Ovary (tissue), 9 donors: Measurements from ENCODE around the gene GPR15. TPM values are rescaled to one million over a fixed set of nuclear protein-coding genes. Genes with fewer than 3 reads are reported as not detected.

Experiments
- DNase-seq, 5 donors: peaks; one replicate each; pipeline ENCODE4 v3.0.0-alpha.2; 2019 to 2020
- H3K27ac ChIP-seq, 2 donors: fragments of 200-600 bp; one replicate each; pipeline versions ENCODE4 v1.5.1 to v1.8.0; 2019 to 2022
- H3K27me3 ChIP-seq: fragments of 200-600 bp; one replicate; pipeline ENCODE4 v1.8.0; 2022
- H3K36me3 ChIP-seq: fragments of 200-600 bp; sonication (generic); one replicate; pipeline ENCODE4 v1.5.1; 2019
- H3K4me1 ChIP-seq: one replicate; pipeline ENCODE4 v1.8.1; 2013; ENCODE audit warnings: mild to moderate bottlenecking, moderate library complexity; ENCODE audit not compliant: insufficient read depth
- H3K4me3 ChIP-seq: fragments of 200-600 bp; sonication (generic); one replicate; pipeline ENCODE4 v1.5.1; 2017
- H3K9me3 ChIP-seq, 2 donors: fragments of 200-600 bp in 1 of 2; sonication (generic) in 1 of 2; one replicate each; pipeline versions ENCODE4 v1.5.1 to v1.8.1; 2013 to 2019; ENCODE audit warnings: mild to moderate bottlenecking in 1 of 2, moderate library complexity in 1 of 2
- EP300 ChIP-seq: sonication (generic); formaldehyde crosslinking; IDR thresholded peaks from one replicate; pipeline ENCODE4 v1.6.1; 2017; ENCODE audit warnings: antibody characterized with exemption
- POLR2A ChIP-seq: fragments of 450-650 bp; IDR thresholded peaks from one replicate; pipeline ENCODE4 v1.6.1; 2017; ENCODE audit warnings: antibody characterized with exemption, mild to moderate bottlenecking, moderate library complexity
- WGBS, 3 donors: extraction: QIAGEN DNeasy Blood & Tissue Kit in 1 of 3; methylation state at CpG; one replicate each; pipeline versions ENCODE4 v1.1.5 to v1.1.7; 2013 to 2017; 5-methylcytosine and 5-hydroxymethylcytosine counted together
- intact Hi-C, 4 donors: fragments of 100-400 bp; cut with DNase I; formaldehyde crosslinking; loops; one replicate each; pipeline versions ENCODE4 v1.11.0 to v1.15.1; 2022 to 2023
- polyA plus RNA-seq, 2 donors: library from polyadenylated mRNA; stranded (reverse); fragments of 200-250 nt in 1 of 2; fragments of 350-450 nt in 1 of 2; fragmentation: Illumina TruSeq in 1 of 2; extraction: RNeasy Lipid Tissue Mini Kit (QIAGEN cat#74804) in 1 of 2; gene quantifications; one replicate each; pipeline ENCODE4 v1.2.3, GENCODE V29; 2013 to 2014
- total RNA-seq, 7 donors: library from RNA; depleted of rRNA in 2 of 7; stranded (reverse); fragments of >200 nt in 2 of 7; fragmentation: NEBNext Ultra II Directional in 3 of 7; extraction: Animal tissue kit (Norgen Biotek cat#: 25700) in 3 of 7; gene quantifications; one replicate each; pipeline versions ENCODE4 v1.1.0 to v1.2.4, GENCODE V29; 2016 to 2023
- TF ChIP-seq, protein P1 (sequence below), 3 donors: fragments of 450-650 bp in 2 of 3; fragments of 200-600 bp in 1 of 3; IDR thresholded peaks; one replicate each; pipeline versions ENCODE4 v1.5.1 to v1.8.0; 2016 to 2022; ENCODE audit warnings: antibody characterized with exemption in 3 of 3, mild to moderate bottlenecking in 1 of 3
- donor health status: DM: no; HTN: no; CAD: no; lungs with moderate emphysema.
- donor health status: DM: no; HTN: no; CAD: no.
- donor health status: Bipolar disorder and iron deficiency.
- donor health status: DM: yes; HTN: yes; CAD: no.
- donor health status: DM: no; HTN: no; CAD: no.
- donor health status: DM: yes; HTN: yes; CAD: no.

Gene GPR15
- total and polyA plus RNA-seq, 9 donors = 0.23 TPM; not detected in 8

DNA sequence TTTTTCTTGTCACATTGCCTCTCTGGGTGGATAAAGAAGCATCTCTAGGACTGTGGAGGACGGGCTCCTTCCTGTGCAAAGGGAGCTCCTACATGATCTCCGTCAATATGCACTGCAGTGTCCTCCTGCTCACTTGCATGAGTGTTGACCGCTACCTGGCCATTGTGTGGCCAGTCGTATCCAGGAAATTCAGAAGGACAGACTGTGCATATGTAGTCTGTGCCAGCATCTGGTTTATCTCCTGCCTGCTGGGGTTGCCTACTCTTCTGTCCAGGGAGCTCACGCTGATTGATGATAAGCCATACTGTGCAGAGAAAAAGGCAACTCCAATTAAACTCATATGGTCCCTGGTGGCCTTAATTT lies 478 bp downstream of the GPR15 start:
- intact Hi-C loops = no loop called here
- Histone ChIP-seq H3K9me3 (no peaks in the 10 kb centered on the region), H3K36me3 (no peaks in the 10 kb centered on the region), H3K4me1 (no peaks in the 10 kb centered on the region), H3K27me3 (no peaks in the 10 kb centered on the region), H3K27ac (no peak overlapping the region), H3K4me3 (no peak overlapping the region)
- WGBS, 3 donors = 80 to 90% (median 84%) methylated on average over 5 of the region's 5 CpGs
- TF ChIP-seq POLR2A (no peak), EP300 (no peak)
- TF ChIP-seq, protein P1, sequence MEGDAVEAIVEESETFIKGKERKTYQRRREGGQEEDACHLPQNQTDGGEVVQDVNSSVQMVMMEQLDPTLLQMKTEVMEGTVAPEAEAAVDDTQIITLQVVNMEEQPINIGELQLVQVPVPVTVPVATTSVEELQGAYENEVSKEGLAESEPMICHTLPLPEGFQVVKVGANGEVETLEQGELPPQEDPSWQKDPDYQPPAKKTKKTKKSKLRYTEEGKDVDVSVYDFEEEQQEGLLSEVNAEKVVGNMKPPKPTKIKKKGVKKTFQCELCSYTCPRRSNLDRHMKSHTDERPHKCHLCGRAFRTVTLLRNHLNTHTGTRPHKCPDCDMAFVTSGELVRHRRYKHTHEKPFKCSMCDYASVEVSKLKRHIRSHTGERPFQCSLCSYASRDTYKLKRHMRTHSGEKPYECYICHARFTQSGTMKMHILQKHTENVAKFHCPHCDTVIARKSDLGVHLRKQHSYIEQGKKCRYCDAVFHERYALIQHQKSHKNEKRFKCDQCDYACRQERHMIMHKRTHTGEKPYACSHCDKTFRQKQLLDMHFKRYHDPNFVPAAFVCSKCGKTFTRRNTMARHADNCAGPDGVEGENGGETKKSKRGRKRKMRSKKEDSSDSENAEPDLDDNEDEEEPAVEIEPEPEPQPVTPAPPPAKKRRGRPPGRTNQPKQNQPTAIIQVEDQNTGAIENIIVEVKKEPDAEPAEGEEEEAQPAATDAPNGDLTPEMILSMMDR (IDR thresholded peaks at IDR 0.05) = no peak
- no peak for DNase-seq

DNA sequence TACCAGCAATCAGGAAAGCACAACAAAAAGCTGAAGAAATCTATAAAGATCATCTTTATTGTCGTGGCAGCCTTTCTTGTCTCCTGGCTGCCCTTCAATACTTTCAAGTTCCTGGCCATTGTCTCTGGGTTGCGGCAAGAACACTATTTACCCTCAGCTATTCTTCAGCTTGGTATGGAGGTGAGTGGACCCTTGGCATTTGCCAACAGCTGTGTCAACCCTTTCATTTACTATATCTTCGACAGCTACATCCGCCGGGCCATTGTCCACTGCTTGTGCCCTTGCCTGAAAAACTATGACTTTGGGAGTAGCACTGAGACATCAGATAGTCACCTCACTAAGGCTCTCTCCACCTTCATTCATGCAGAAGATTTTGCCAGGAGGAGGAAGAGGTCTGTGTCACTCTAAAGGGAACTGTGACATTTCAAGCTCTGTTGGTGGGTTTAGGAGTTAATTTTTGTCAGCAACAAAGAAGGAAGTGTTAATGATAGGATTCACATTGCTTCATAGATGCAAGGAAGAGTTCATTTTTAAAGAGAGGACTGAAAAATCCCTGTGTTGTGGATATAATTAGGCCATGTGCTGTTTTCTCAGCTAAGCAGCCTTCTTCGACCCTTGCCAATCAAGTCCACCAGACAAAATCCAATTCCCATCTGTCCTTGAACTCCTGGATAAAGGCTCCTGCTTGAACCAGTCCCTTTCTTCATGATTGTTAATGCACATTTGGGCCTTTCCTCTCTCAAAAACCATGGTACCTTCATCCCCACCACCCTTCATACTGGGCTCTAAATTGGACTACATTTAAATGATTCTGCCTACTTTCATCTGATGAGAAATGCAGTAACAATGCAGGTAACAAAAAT lies 1.2 kb downstream of the GPR15 start:
- intact Hi-C loops = no loop called here
- DNase-seq = no peak
- no peaks in the 10 kb centered on the region for H3K9me3 ChIP-seq
- H3K27ac ChIP-seq = no peak overlapping the region
- TF ChIP-seq POLR2A (no peak), EP300 (no peak)
- TF ChIP-seq, protein P1 (IDR thresholded peaks at IDR 0.05) = no peak
- no peaks in the 10 kb centered on the region for H3K36me3 ChIP-seq
- WGBS, 3 donors = 90 to 94% (median 93%) methylated on average over 6 of the region's 6 CpGs
- H3K27me3 ChIP-seq = no peaks in the 10 kb centered on the region
- H3K4me1 ChIP-seq = no peaks in the 10 kb centered on the region
- no peak overlapping the region for H3K4me3 ChIP-seq

DNA sequence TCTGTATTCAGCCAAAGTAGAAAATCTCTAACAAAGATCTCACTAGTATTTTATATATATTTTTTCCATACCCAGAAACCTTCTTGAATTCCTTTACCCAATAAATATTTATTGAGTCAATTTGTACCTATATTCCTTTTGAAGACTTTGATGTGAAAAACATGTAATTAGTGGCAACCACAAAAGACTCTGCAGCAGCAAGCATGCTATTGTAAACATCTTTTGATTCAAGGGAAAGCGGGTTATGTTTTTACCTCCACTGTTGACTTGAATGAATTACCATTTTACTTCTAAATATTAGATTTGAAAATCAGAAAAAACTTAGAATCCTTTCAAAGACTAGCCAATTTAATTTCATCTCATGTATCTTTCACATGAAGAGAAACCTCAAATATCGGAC lies 2.4 kb downstream of the GPR15 start:
- Histone ChIP-seq H3K27me3 (no peaks in the 10 kb centered on the region), H3K27ac (no peak overlapping the region), H3K9me3 (no peaks in the 10 kb centered on the region), H3K4me1 (no peaks in the 10 kb centered on the region), H3K4me3 (no peak overlapping the region), H3K36me3 (no peaks in the 10 kb centered on the region)
- WGBS, 3 donors = 82 to 93% (median 90%) methylated on average over 2 of the region's 2 CpGs
- DNase-seq = no peak
- TF ChIP-seq EP300 = no peak
- no peak for TF ChIP-seq POLR2A
- TF ChIP-seq, protein P1 (IDR thresholded peaks at IDR 0.05) = no peak
- intact Hi-C loops = no loop called here

DNA sequence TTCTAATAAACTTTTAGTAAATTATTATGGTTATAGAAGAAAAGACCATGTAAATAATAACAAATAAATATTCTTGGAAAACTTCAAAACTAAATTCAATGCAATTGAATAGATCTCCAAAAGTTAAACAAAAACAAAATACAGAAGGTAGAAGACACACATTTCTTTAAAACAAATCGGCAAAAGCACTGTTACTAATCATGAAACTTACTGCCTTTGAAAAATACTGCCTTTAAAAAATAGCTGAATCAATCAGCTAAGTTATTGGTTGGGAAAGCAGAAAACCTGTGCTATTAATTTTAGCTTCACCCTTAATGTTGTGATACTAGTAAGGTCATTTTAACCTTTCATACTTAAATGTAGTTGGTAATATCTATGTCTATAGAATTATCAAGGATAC lies 3.0 kb downstream of the GPR15 start:
- Histone ChIP-seq H3K9me3 (no peaks in the 10 kb centered on the region), H3K4me1 (no peaks in the 10 kb centered on the region), H3K4me3 (no peak overlapping the region), H3K27ac (no peak overlapping the region), H3K27me3 (no peaks in the 10 kb centered on the region), H3K36me3 (no peaks in the 10 kb centered on the region)
- 74 to 95% (median 87%) methylated on average over 1 of the region's 1 CpG for WGBS, 3 donors
- TF ChIP-seq POLR2A (no peak), EP300 (no peak)
- TF ChIP-seq, protein P1 (IDR thresholded peaks at IDR 0.05) = no peak
- intact Hi-C loops = no loop called here
- no peak for DNase-seq
